Panc1 (cell line): ENCODE measurements around the gene VWDE.

Experiments used
- CTCF ChIP-seq: fragments of 450-650 bp; IDR thresholded peaks from 2 replicates; pipeline ENCODE4 v1.5.1; 2017; ENCODE audit warnings: mild to moderate bottlenecking
- POLR2AphosphoS5 ChIP-seq: IDR thresholded peaks from 2 replicates; pipeline ENCODE4 v1.6.1; 2012; ENCODE audit warnings: mild to moderate bottlenecking, low read depth, low read length, moderate library complexity
- SIN3A ChIP-seq: IDR thresholded peaks from 2 replicates; pipeline ENCODE4 v1.6.1; 2012; ENCODE audit warnings: low read depth, mild to moderate bottlenecking, low read length, moderate library complexity, borderline replicate concordance; ENCODE audit not compliant: insufficient read depth

GRCh38 chr7:12423355-12423996, 19.8 kb upstream of the VWDE start:
- TF ChIP-seq CTCF (no peak), POLR2AphosphoS5 (no peak), SIN3A (no peak)
